ENCODE measurements around the gene TOR1A.

- TF ChIP-seq POLR2A (IDR thresholded peaks at IDR 0.05; ENCODE audit: low read length) (no peak), USF2 (IDR thresholded peaks at IDR 0.05) (no peak)
These were observed 39.2 kb upstream of the TOR1A start for GRCh38 chr9:129863059-129863690.

Measured in A549 (cell line).